ENCODE measurements around the gene MOGAT1. TPM values are rescaled to one million over a fixed set of nuclear protein-coding genes. Genes with fewer than 3 reads are reported as not detected.

The MOGAT1 gene
- polyA plus RNA-seq, 1 of the 3 experiments (the other 2 are of a cell fraction): not detected

- ChIA-PET CTCF (interaction anchor here (1.0 to 2.2 kb wide), 5 partner anchors 12 to 1095 kb away, joined by 3 to 17 read pairs (median 4); no protein-coding TSS in a partner anchor), POLR2A (no interaction called here)
- H3K4me2 ChIP-seq: no peak overlapping the region
- H4K20me1 ChIP-seq (ENCODE audit: insufficient read depth): no peaks in the 10 kb centered on the region
- H2AFZ ChIP-seq (ENCODE audit: low read depth): no peak overlapping the region
- H3K9me2 ChIP-seq: no peaks in the 10 kb centered on the region
- no peaks in the 10 kb centered on the region for H3K9me3 ChIP-seq
- H3K9ac ChIP-seq: no peak overlapping the region
- H3K27ac ChIP-seq (ENCODE audit: low read depth in 2 of 2, low read length in 1 of 2): no peak overlapping the region
- H3K36me3 ChIP-seq (replicated peaks in 1 of 2; ENCODE audit: control insufficient read depth in 1 of 2, insufficient read depth in 2 of 2, low read length in 1 of 2): no peaks in the 10 kb centered on the region
- TF ChIP-seq USF2 (IDR thresholded peaks at IDR 0.05; ENCODE audit: borderline replicate concordance, low read depth, low read length) (no peak), ELF1 (IDR thresholded peaks at IDR 0.05) (no peak), NRF1 (IDR thresholded peaks at IDR 0.05; ENCODE audit: low read depth, low read length) (no peak), RFX5 (IDR thresholded peaks at IDR 0.05; ENCODE audit: low read length) (no peak), TAF1 (IDR thresholded peaks at IDR 0.05; ENCODE audit: borderline replicate concordance, low read depth, low read length) (no peak), EZH2phosphoT487 (IDR thresholded peaks at IDR 0.05; ENCODE audit: borderline replicate concordance, low read depth) (no peak), RXRA (IDR thresholded peaks at IDR 0.05; ENCODE audit: borderline replicate concordance, low read depth) (no peak), GABPA (IDR thresholded peaks at IDR 0.05; ENCODE audit: low read depth) (no peak), FOXM1 (IDR thresholded peaks at IDR 0.05; ENCODE audit: low read depth) (no peak), MAX (IDR thresholded peaks at IDR 0.05; ENCODE audit: low read depth) (no peak), ZBTB33 (IDR thresholded peaks at IDR 0.05; ENCODE audit: borderline replicate concordance, low read depth) (no peak), RAD21 (IDR thresholded peaks at IDR 0.05; ENCODE audit: low read length) (no peak), CHD2 (IDR thresholded peaks at IDR 0.05; ENCODE audit: low read length, partially characterized antibody) (no peak), YY1 (IDR thresholded peaks at IDR 0.05; ENCODE audit: low read depth) (no peak), USF1 (IDR thresholded peaks at IDR 0.05; ENCODE audit: borderline replicate concordance, low read depth) (no peak), GATA2 (CRISPR knock-in tag; IDR thresholded peaks at IDR 0.05) (no peak), SIN3A (IDR thresholded peaks at IDR 0.05; ENCODE audit: borderline replicate concordance, low read depth, low read length) (no peak), FOSL2 (IDR thresholded peaks at IDR 0.05; ENCODE audit: borderline replicate concordance, low read depth) (no peak), JUND (IDR thresholded peaks at IDR 0.05) (no peak)
- TF ChIP-seq, protein P1, sequence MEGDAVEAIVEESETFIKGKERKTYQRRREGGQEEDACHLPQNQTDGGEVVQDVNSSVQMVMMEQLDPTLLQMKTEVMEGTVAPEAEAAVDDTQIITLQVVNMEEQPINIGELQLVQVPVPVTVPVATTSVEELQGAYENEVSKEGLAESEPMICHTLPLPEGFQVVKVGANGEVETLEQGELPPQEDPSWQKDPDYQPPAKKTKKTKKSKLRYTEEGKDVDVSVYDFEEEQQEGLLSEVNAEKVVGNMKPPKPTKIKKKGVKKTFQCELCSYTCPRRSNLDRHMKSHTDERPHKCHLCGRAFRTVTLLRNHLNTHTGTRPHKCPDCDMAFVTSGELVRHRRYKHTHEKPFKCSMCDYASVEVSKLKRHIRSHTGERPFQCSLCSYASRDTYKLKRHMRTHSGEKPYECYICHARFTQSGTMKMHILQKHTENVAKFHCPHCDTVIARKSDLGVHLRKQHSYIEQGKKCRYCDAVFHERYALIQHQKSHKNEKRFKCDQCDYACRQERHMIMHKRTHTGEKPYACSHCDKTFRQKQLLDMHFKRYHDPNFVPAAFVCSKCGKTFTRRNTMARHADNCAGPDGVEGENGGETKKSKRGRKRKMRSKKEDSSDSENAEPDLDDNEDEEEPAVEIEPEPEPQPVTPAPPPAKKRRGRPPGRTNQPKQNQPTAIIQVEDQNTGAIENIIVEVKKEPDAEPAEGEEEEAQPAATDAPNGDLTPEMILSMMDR (IDR thresholded peaks at IDR 0.05): no peak
- no peaks in the 10 kb centered on the region for H3K79me2 ChIP-seq (ENCODE audit: insufficient read depth)
- H3K4me1 ChIP-seq (ENCODE audit: control insufficient read depth in 1 of 2, insufficient read depth in 2 of 2, low read depth in 1 of 2, low read length in 1 of 2): peaks cover 0 to 6% of the 10 kb centered on the region in 2 experiments; a peak in 1 of 4 replicates
- H3F3A ChIP-seq (replicated peaks; ENCODE audit: insufficient read depth): no peaks in the 10 kb centered on the region
- no peak for DNase-seq
- no peaks in the 10 kb centered on the region for H3K27me3 ChIP-seq (ENCODE audit: insufficient read depth)
- H3K4me3 ChIP-seq (ENCODE audit: low read depth in 2 of 2, low read length in 1 of 2): no peak overlapping the region
- 66% methylated on average over 2 of the region's 2 CpGs for WGBS (ENCODE audit: low lambda C conversion rate)
These were observed 31.6 kb downstream of the MOGAT1 start for GRCh38 chr2:222703091-222703490.

All from SK-N-SH (cell line).